NCI-H1417 treated with DMSO at 0.1 percent for 48 hours (cell line): ENCODE measurements around the gene GAS7.

ENCODE experiments used
- DNase-seq: peaks from one replicate; lab custom pipeline; 2025; lab: John Stamatoyannopoulos, UW

Gene GAS7

GRCh38 chr17:10171581-10171981, 26.8 kb downstream of the GAS7 start:
- no peak for DNase-seq

- no peak for DNase-seq
Measured at GRCh38 chr17:10171122-10171571, 27.3 kb downstream of the GAS7 start.

GRCh38 chr17:10170233-10170632, 28.2 kb downstream of the GAS7 start:
- no peak for DNase-seq

- no peak for DNase-seq
Measured at GRCh38 chr17:10169290-10169689, 29.1 kb downstream of the GAS7 start.

GRCh38 chr17:10166176-10166935, 32.0 kb downstream of the GAS7 start:
- no peak for DNase-seq

GRCh38 chr17:10162096-10162495, 36.3 kb downstream of the GAS7 start:
- no peak for DNase-seq

- DNase-seq: no peak
Measured at GRCh38 chr17:10161386-10161785, 37.0 kb downstream of the GAS7 start.

- no peak for DNase-seq
Measured at GRCh38 chr17:10156948-10157607, 41.3 kb downstream of the GAS7 start.

GRCh38 chr17:10156599-10156947, 41.8 kb downstream of the GAS7 start:
- DNase-seq: no peak

- no peak for DNase-seq
Measured at GRCh38 chr17:10156077-10156435, 42.4 kb downstream of the GAS7 start.

- DNase-seq: no peak
Measured at GRCh38 chr17:10155371-10156076, 42.9 kb downstream of the GAS7 start.

GRCh38 chr17:10151667-10152496, 46.5 kb downstream of the GAS7 start:
- no peak for DNase-seq

- DNase-seq: no peak
Measured at GRCh38 chr17:10149573-10150399, 48.6 kb downstream of the GAS7 start.

GRCh38 chr17:10147761-10148415, 50.5 kb downstream of the GAS7 start:
- DNase-seq: no peak

GRCh38 chr17:10147040-10147439, 51.4 kb downstream of the GAS7 start:
- DNase-seq: no peak

GRCh38 chr17:10144982-10145381, 53.4 kb downstream of the GAS7 start:
- no peak for DNase-seq

GRCh38 chr17:10144456-10144855, 54.0 kb downstream of the GAS7 start:
- no peak for DNase-seq

- DNase-seq: no peak
Measured at GRCh38 chr17:10141436-10141835, 57.0 kb downstream of the GAS7 start.

GRCh38 chr17:10139577-10139976, 58.8 kb downstream of the GAS7 start:
- no peak for DNase-seq

GRCh38 chr17:10136258-10136981, 62.0 kb downstream of the GAS7 start:
- no peak for DNase-seq
